ENCODE data around the gene PSENEN. TPM values are rescaled to one million over a fixed set of nuclear protein-coding genes. Genes with fewer than 3 reads are reported as not detected.

PSENEN gene
- total and polyA plus RNA-seq, 9 of the 15 experiments (the other 6 are each of a cell fraction or from before 2014, with no cell fraction given) = 34.5 to 299 (median 61.1) TPM

- TF ChIP-seq MITF (IDR thresholded peaks at IDR 0.05) = no peak
- no peak for TF ChIP-seq ATF4 (CRISPR knock-in tag; IDR thresholded peaks at IDR 0.05)
- TF ChIP-seq CHD2 (IDR thresholded peaks at IDR 0.05; ENCODE audit: low read depth, low read length) = no peak
- TF ChIP-seq MYC (IDR thresholded peaks at IDR 0.05; ENCODE audit: low read depth, low read length) = peak; percentile 76; the same call in 1 of the 2 replicates
- peak; percentile 96 for TF ChIP-seq MYC (CRISPR knock-in tag; IDR thresholded peaks at IDR 0.05; ENCODE audit: borderline replicate concordance, low read depth)
- TF ChIP-seq ZNF395 (CRISPR knock-in tag; IDR thresholded peaks at IDR 0.05) = no peak
- TF ChIP-seq RCOR1 (IDR thresholded peaks at IDR 0.05; ENCODE audit: borderline replicate concordance in 1 of 2, low read depth in 2 of 2, low read length in 2 of 2) = peak in 1 of 2 experiments; percentile 83; a peak in 2 of 4 replicates
- TF ChIP-seq NR2C1 (IDR thresholded peaks at IDR 0.05) = peak; percentile 52; the same call in 1 of the 2 replicates
- TF ChIP-seq NR2C1 (tag; IDR thresholded peaks at IDR 0.05) = peak; percentile 89
- no peak for TF ChIP-seq VEZF1 (CRISPR knock-in tag; IDR thresholded peaks at IDR 0.05)
- no peak for TF ChIP-seq ZNF764 (CRISPR knock-in tag; IDR thresholded peaks at IDR 0.05; ENCODE audit: low read depth)
- no peak for TF ChIP-seq CEBPB (tag; IDR thresholded peaks at IDR 0.05)
- TF ChIP-seq SLC30A9 (CRISPR knock-in tag; IDR thresholded peaks at IDR 0.05) = no peak
- TF ChIP-seq ZC3H4 (CRISPR knock-in tag; IDR thresholded peaks at IDR 0.05; ENCODE audit: borderline replicate concordance) = no peak
- TF ChIP-seq MED1 (CRISPR knock-in tag; IDR thresholded peaks at IDR 0.05; ENCODE audit: borderline replicate concordance) = no peak
- TF ChIP-seq SPI1 (IDR thresholded peaks at IDR 0.05; ENCODE audit: borderline replicate concordance, low read depth, low read length) = no peak
- TF ChIP-seq BCLAF1 (IDR thresholded peaks at IDR 0.05; ENCODE audit: borderline replicate concordance in 1 of 2, control insufficient read depth in 1 of 2, low read depth in 2 of 2, low read length in 1 of 2) = 0 out of 4 replicates have a peak, but pooled peaks of 1 of the 2 experiments have one; percentile 42
- peak; percentile 100 for TF ChIP-seq ZNF263 (CRISPR knock-in tag; IDR thresholded peaks at IDR 0.05; ENCODE audit: borderline replicate concordance)
Observed at GRCh38 chr19:35716801-35717664, 28.4 kb upstream of the PSENEN start (continued).
